GM10847 (cell line): ENCODE results near the gene OR6C75.

Source experiments
- POLR2A ChIP-seq: IDR thresholded peaks from 2 replicates; pipeline ENCODE4 v1.6.1; 2011; ENCODE audit not compliant: insufficient read length; ENCODE audit errors: extremely low read depth

OR6C75 gene

GRCh38 chr12:55362675-55363074 is at the start of gene OR6C75:
OR6C75 (plus strand) TSS chr12:55362975; CDS start chr12:55365111, 2,136 bp downstream.
- no peak for TF ChIP-seq POLR2A

- no peak for TF ChIP-seq POLR2A
These were observed 48.7 kb upstream of the OR6C75 start, which contains the start of gene OR6C1 for GRCh38 chr12:55314043-55314442. OR6C1 (plus strand) TSS chr12:55314343; CDS start chr12:55320600, 6,257 bp downstream.

- no peak for TF ChIP-seq POLR2A
These were observed 42.6 kb upstream of the OR6C75 start for GRCh38 chr12:55320201-55320600.

- TF ChIP-seq POLR2A = no peak
These were observed 32.3 kb upstream of the OR6C75 start, which contains the start of gene OR6C3 for GRCh38 chr12:55330446-55330845. OR6C3 (plus strand) TSS chr12:55330746; CDS start chr12:55331701, 955 bp downstream.

- no peak for TF ChIP-seq POLR2A
These were observed 26.8 kb upstream of the OR6C75 start for GRCh38 chr12:55336002-55336401.

GRCh38 chr12:55365086-55365485 is 2.3 kb downstream of the OR6C75 start:
- TF ChIP-seq POLR2A = no peak

GRCh38 chr12:55372521-55372920 is 9.7 kb downstream of the OR6C75 start:
- no peak for TF ChIP-seq POLR2A

GRCh38 chr12:55385891-55386290 is 23.1 kb downstream of the OR6C75 start:
- TF ChIP-seq POLR2A = no peak

- TF ChIP-seq POLR2A = no peak
These were observed 29.4 kb downstream of the OR6C75 start for GRCh38 chr12:55392032-55392795.

GRCh38 chr12:55396326-55396725 is 33.6 kb downstream of the OR6C75 start:
- TF ChIP-seq POLR2A = no peak

GRCh38 chr12:55400229-55400628 is 37.5 kb downstream of the OR6C75 start, which contains the start of gene OR6C65:
OR6C65 (plus strand) TSS chr12:55400529; CDS start chr12:55400529, 0 bp downstream.
- no peak for TF ChIP-seq POLR2A

- no peak for TF ChIP-seq POLR2A
These were observed 45.1 kb downstream of the OR6C75 start for GRCh38 chr12:55407866-55408265.

GRCh38 chr12:55416961-55417360 is 54.2 kb downstream of the OR6C75 start:
- no peak for TF ChIP-seq POLR2A
